ENCODE results near the gene TMEM186. TPM values are rescaled to one million over a fixed set of nuclear protein-coding genes. Genes with fewer than 3 reads are reported as not detected.

Gene TMEM186
- total and polyA plus RNA-seq, 2 of the 8 experiments (the other 6 are each of a cell fraction or from before 2014, with no cell fraction given): 13.1 TPM

DNA sequence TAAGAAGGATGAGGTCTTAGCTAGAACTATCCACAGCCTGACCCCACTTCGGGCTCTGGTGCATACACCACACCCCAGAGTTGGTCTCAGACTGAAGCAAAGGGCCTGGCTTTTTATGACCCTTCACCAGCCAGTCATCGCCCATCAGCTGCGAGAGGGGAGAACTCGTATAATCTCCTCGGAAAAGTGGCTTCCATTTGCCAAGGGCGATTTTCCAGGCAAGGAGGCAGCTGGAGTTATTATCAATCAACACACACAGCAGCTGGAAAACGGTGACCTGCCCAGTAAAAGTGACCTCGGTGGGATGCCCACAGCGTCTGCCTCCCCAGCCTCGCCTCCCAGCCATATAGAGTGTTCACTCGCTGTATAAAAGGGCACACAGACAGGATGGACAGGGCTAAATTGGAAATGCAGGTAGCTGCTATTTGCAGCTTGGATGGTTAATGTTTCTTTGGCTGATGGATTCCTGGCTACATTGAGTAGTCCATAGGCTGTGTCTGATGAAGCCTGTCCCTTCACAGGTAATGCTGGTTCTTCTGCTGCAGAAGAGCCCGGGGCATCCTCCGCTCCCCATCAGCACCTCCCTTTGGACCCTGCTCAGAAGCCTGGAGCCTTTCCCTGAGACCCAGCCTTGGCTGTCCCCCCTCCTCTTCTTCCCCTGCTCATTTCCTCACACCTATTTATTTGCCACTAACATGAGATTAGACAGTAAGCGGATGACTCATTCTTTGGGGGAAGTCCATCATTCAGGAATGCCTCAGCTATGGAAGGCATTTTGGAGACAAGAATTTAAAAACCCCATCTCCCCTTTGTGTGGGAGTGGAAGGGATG is 45.7 kb downstream of the TMEM186 start:
- Histone ChIP-seq H3K9ac (replicated peaks in 1 of 4; ENCODE audit: extremely low read depth in 1 of 4, low read depth in 3 of 4, low read length in 3 of 4) (no peak overlapping the region), H3K79me2 (ENCODE audit: control insufficient read depth in 1 of 2, insufficient read depth in 2 of 2, low read length in 2 of 2) (no peaks in the 10 kb centered on the region; a peak in 1 of 4 replicates), H3K4me1 (replicated peaks in 1 of 4; ENCODE audit: control insufficient read depth in 3 of 4, insufficient read depth in 4 of 4, low read length in 3 of 4) (no peaks in the 10 kb centered on the region), H4K91ac (replicated peaks; ENCODE audit: insufficient read length, low read length) (no peak overlapping the region), H2BK20ac (ENCODE audit: low read length) (no peak overlapping the region), H2BK15ac (ENCODE audit: low read length) (no peak overlapping the region), H3K79me1 (ENCODE audit: low read depth, low read length) (no peaks in the 10 kb centered on the region), H3K9me3 (ENCODE audit: insufficient read depth in 2 of 2, low read depth in 1 of 2, low read length in 1 of 2) (no peaks in the 10 kb centered on the region), H4K20me1 (replicated peaks in 1 of 2; ENCODE audit: control insufficient read depth in 1 of 2, insufficient read depth in 2 of 2, low read length in 2 of 2) (no peaks in the 10 kb centered on the region), H4K5ac (ENCODE audit: insufficient read length, low read depth, low read length) (no peak overlapping the region), H3K18ac (ENCODE audit: extremely low read depth, low read length) (no peak overlapping the region), H3K27me3 (replicated peaks in 1 of 4; ENCODE audit: control insufficient read depth in 3 of 4, extremely low read depth in 1 of 4, insufficient read depth in 3 of 4, low read length in 3 of 4) (no peaks in the 10 kb centered on the region), H2AFZ (ENCODE audit: low read length) (no peak overlapping the region), H4K8ac (ENCODE audit: extremely low read depth, insufficient read depth, low read length) (no peak overlapping the region), H3K23me2 (ENCODE audit: low read depth, low read length) (no peaks in the 10 kb centered on the region), H3K4me2 (ENCODE audit: insufficient read depth in 1 of 2, low read depth in 2 of 2, low read length in 2 of 2) (no peak overlapping the region), H2AK5ac (ENCODE audit: low read depth, low read length) (no peak overlapping the region), H2BK120ac (replicated peaks; ENCODE audit: low read depth, low read length) (no peak overlapping the region), H3K23ac (ENCODE audit: insufficient read length) (no peak overlapping the region), H2BK5ac (ENCODE audit: low read depth, low read length) (no peak overlapping the region), H3K4ac (replicated peaks; ENCODE audit: insufficient read length, low read depth, low read length) (no peak overlapping the region), H2BK12ac (ENCODE audit: low read depth, low read length) (no peak overlapping the region), H3K36me3 (ENCODE audit: control insufficient read depth in 2 of 4, insufficient read depth in 4 of 4, low read length in 3 of 4) (no peaks in the 10 kb centered on the region; a peak in 1 of 8 replicates), H3K4me3 (ENCODE audit: extremely low read depth in 1 of 4, insufficient read depth in 2 of 4, low read depth in 3 of 4, low read length in 4 of 4) (no peak overlapping the region), H3K27ac (ENCODE audit: low read depth, low read length) (no peak overlapping the region), H3K56ac (replicated peaks; ENCODE audit: insufficient read length, low read depth, low read length) (no peak overlapping the region), H3K14ac (ENCODE audit: insufficient read length) (no peak overlapping the region)
- DNase-seq (ENCODE audit: low read depth in 1 of 2, low spot score in 2 of 2) (peak in 1 of 2 experiments; percentile 15), FAIRE-seq (no peak)
- ChIA-PET POLR2A (ENCODE audit: partially characterized antibody) (interaction anchor here (0.9 to 2.1 kb wide), 3 partner anchors 10 to 45 kb away, joined by 3 to 5 read pairs (median 3); no protein-coding TSS in a partner anchor), CTCF (ENCODE audit: partially characterized antibody) (interaction anchor here (0.6 to 1.8 kb wide), 6 partner anchors 8 to 801 kb away, joined by 3 to 4 read pairs (median 4); no protein-coding TSS in a partner anchor)
- TF ChIP-seq JUND (IDR thresholded peaks at IDR 0.05; ENCODE audit: low read length) (peak; percentile 53; the same call in 1 of the 2 replicates), CHD2 (IDR thresholded peaks at IDR 0.05; ENCODE audit: low read length) (no peak)
- WGBS, 2 experiments (ENCODE audit: extremely low coverage in 1 of 2, insufficient coverage in 1 of 2, insufficient read length in 1 of 2, insufficient replicate concordance in 2 of 2, low coverage in 1 of 2, low lambda C conversion rate in 2 of 2, missing lambda C conversion rate in 1 of 2): 83% methylated on average over 14 of the region's 14 CpGs; no CpG with 5 or more reads in 1 of the 2 experiments

All from H1 (cell line).